Measurements from ENCODE around the gene ATP10B.

GRCh38 chr5:160514191-160514590, 337.8 kb downstream of the ATP10B start:
- TF ChIP-seq CTCF (IDR thresholded peaks at IDR 0.05) = no peak
- no peak for TF ChIP-seq POLR2A (IDR thresholded peaks at IDR 0.05)
